ENCODE measurements around the gene WDR46. TPM values are rescaled to one million over a fixed set of nuclear protein-coding genes. Genes with fewer than 3 reads are reported as not detected.
A peak's percentile ranks its signal among the peaks of the same experiment; 100 is the strongest.

The WDR46 gene
- total RNA-seq, 1 experiment from 2014 or later, result 99.2 TPM

DNA sequence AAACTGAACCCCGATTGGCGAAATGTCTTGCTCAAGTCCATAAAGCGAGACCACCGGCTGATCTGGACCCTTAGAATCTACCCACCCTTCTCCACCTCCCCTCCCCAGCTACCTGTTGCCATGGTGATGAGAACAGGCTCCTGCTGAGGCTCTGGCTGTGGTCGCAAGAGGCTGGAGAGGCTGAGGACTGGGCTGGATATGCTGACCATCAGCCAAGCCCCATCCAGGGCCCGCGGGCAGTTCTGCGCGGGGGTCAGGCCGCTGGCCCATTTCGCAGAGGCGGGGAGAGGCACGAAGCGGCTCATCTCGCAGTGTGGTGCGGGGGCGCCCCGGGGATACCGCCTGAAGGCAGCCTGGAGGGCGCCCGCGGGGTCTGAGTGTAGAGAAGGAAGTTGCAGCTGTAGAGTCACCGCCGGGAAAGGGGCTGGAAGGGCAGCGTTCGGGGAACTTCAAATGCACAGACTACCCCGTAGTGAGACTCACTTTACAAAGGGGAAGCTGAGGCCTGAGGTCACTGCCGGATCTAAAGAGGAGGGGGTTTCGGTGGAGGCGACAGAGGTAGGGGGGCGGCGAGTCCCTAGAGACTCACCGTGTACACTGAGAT is 24.2 kb upstream of the WDR46 start:
- Mint-ChIP-seq H3K36me3 (ENCODE audit: insufficient read depth in 1 of 3, low read depth in 3 of 3) (peaks cover 2 to 14% (median 6%) of the 10 kb centered on the region in 3 experiments; a peak in 5 of 7 replicates), H3K9me3 (no peaks in the 10 kb centered on the region), H3K4me1 (peaks cover 31 to 38% of the 10 kb centered on the region in 2 experiments), H3K27me3 (ENCODE audit: low read depth) (no peaks in the 10 kb centered on the region; the same call in 1 of the 2 replicates), H3K27ac (peak overlapping the region; percentile 40 to 95 (median 52); a peak in 4 of 7 replicates), H3K4me3 (peak overlapping the region; percentile 83 to 97)
- DNase-seq, result peak; percentile 78
- peaks cover 31% of the 10 kb centered on the region for H3K23me2 ChIP-seq (ENCODE audit: insufficient read length, low read depth, low read length, poor library complexity, severe bottlenecking)
- H3K14ac ChIP-seq (ENCODE audit: insufficient read depth, low read length), result peak overlapping the region; percentile 69; the same call in 1 of the 2 replicates
- no peak overlapping the region for H4K91ac ChIP-seq (ENCODE audit: insufficient read length, low read depth, low read length)
- H2BK5ac ChIP-seq (ENCODE audit: insufficient read length, low read length), result no peak overlapping the region
- no peak overlapping the region for H2BK20ac ChIP-seq (ENCODE audit: low read depth, low read length, poor library complexity, severe bottlenecking)
- H3K23ac ChIP-seq (ENCODE audit: insufficient read length, low read depth, low read length), result no peak overlapping the region
- H3K79me2 ChIP-seq (ENCODE audit: insufficient read depth, low read length), result no peaks in the 10 kb centered on the region
- no peaks in the 10 kb centered on the region for H3K9me3 ChIP-seq (ENCODE audit: control insufficient read depth, low read depth, low read length)
- no peak overlapping the region for H4K5ac ChIP-seq (ENCODE audit: insufficient read length, low read depth, low read length)
- no peak overlapping the region for H2AFZ ChIP-seq (ENCODE audit: low read length)
- no peaks in the 10 kb centered on the region for H3K79me1 ChIP-seq (ENCODE audit: insufficient read depth, low read depth, low read length, poor library complexity, severe bottlenecking)
- H3T11ph ChIP-seq (ENCODE audit: low read length), result no peak overlapping the region
- H3K4me1 ChIP-seq (ENCODE audit: insufficient read depth, low read length), result no peaks in the 10 kb centered on the region
- WGBS (ENCODE audit: extremely low coverage, insufficient read length, low lambda C conversion rate), result no CpG with 5 or more reads among the region's 33 CpGs
- H4K8ac ChIP-seq (replicated peaks; ENCODE audit: insufficient read length, low read depth, low read length), result no peak overlapping the region
- H2BK120ac ChIP-seq (ENCODE audit: low read depth, low read length, poor library complexity, severe bottlenecking), result no peak overlapping the region
- TF ChIP-seq CTCF (conservative IDR thresholded peaks at IDR 0.05), result no peak
- no peaks in the 10 kb centered on the region for H4K20me1 ChIP-seq (ENCODE audit: control insufficient read depth, insufficient read depth, insufficient read length)
- no peak overlapping the region for H3K56ac ChIP-seq (ENCODE audit: insufficient read length, low read depth, low read length)
- peak overlapping the region; percentile 36 for H3K9ac ChIP-seq (ENCODE audit: extremely low read depth, insufficient read length, low read length)
- H3K4me2 ChIP-seq (ENCODE audit: insufficient read depth, insufficient read length, low read length), result peak overlapping the region; percentile 92
- peak overlapping the region; percentile 85 for H3K18ac ChIP-seq (ENCODE audit: insufficient read length, low read depth, low read length)
- H2BK15ac ChIP-seq (ENCODE audit: low read depth, low read length), result no peak overlapping the region
- H3K4ac ChIP-seq (ENCODE audit: low read depth, low read length), result no peak overlapping the region
- H3K27ac ChIP-seq (ENCODE audit: insufficient read length, low read depth, low read length), result no peak overlapping the region
- H3K27me3 ChIP-seq (ENCODE audit: insufficient read depth, low read length), result no peaks in the 10 kb centered on the region
- no peak overlapping the region for H2BK12ac ChIP-seq (ENCODE audit: insufficient read length, low read depth, low read length)
- H2AK5ac ChIP-seq (ENCODE audit: insufficient read length, low read length), result no peak overlapping the region

Data from H9 (cell line).